ENCODE measurements around the gene GAA. TPM values are rescaled to one million over a fixed set of nuclear protein-coding genes. Genes with fewer than 3 reads are reported as not detected.

The GAA gene
- total and polyA plus RNA-seq, 2 donors (not counting 1 experiment from before 2014, with no cell fraction given) = 32.3 to 39.4 TPM

DNA sequence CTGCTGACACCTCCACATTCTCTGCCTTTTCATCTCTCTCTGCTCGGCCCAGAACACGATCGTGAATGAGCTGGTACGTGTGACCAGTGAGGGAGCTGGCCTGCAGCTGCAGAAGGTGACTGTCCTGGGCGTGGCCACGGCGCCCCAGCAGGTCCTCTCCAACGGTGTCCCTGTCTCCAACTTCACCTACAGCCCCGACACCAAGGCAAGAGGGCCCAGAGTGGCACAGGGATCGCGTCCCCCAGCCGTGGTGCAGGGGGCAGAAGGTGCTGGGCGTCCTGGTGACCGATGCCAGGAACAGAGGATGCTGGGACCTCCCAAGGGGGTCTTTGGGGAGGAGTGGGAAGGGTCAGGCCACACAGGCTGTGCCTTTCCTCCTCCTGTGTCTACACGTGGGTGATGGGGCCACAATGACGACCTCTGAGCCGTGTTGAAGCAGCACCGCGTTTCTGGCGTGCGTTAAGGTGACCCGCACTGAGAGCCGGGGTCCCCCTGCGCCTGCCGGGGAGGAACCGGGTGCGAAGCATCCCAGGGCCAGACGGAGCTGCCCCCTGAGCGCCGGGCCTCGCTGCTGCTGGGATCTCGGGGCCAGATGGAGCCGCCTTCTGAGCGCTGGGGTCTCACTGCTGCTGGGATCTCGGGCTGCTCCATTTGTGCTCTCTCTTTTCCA lies 17.4 kb downstream of the GAA start:
- no peak overlapping the region for H3K9ac ChIP-seq (ENCODE audit: low read length)
- WGBS (ENCODE audit: insufficient coverage) = 95% methylated on average over 32 of the region's 35 CpGs
- Mint-ChIP-seq H3K4me3 (no peak overlapping the region), H3K4me1 (no peaks in the 10 kb centered on the region), H3K27ac (no peak overlapping the region), H3K9me3 (ENCODE audit: insufficient read depth) (no peaks in the 10 kb centered on the region), H3K27me3 (no peaks in the 10 kb centered on the region)
- H3K4me2 ChIP-seq (replicated peaks; ENCODE audit: low read depth, low read length, poor library complexity, severe bottlenecking) = no peak overlapping the region
- H3K36me3 ChIP-seq (replicated peaks in 1 of 2; ENCODE audit: control extremely low read depth in 1 of 2, control insufficient read depth in 1 of 2, extremely low read depth in 1 of 2, insufficient read depth in 2 of 2, low read length in 1 of 2) = no peaks in the 10 kb centered on the region
- POLR2A ChIA-PET = no interaction called here
- TF ChIP-seq EZH2 (IDR thresholded peaks at IDR 0.05; ENCODE audit: borderline replicate concordance, insufficient read depth, low read depth, low read length, poor library complexity, severe bottlenecking) = no peak
- TF ChIP-seq, protein P1, sequence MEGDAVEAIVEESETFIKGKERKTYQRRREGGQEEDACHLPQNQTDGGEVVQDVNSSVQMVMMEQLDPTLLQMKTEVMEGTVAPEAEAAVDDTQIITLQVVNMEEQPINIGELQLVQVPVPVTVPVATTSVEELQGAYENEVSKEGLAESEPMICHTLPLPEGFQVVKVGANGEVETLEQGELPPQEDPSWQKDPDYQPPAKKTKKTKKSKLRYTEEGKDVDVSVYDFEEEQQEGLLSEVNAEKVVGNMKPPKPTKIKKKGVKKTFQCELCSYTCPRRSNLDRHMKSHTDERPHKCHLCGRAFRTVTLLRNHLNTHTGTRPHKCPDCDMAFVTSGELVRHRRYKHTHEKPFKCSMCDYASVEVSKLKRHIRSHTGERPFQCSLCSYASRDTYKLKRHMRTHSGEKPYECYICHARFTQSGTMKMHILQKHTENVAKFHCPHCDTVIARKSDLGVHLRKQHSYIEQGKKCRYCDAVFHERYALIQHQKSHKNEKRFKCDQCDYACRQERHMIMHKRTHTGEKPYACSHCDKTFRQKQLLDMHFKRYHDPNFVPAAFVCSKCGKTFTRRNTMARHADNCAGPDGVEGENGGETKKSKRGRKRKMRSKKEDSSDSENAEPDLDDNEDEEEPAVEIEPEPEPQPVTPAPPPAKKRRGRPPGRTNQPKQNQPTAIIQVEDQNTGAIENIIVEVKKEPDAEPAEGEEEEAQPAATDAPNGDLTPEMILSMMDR (IDR thresholded peaks at IDR 0.05) = no peak
- no peaks in the 10 kb centered on the region for H3K79me2 ChIP-seq (ENCODE audit: control insufficient read depth, insufficient read depth, low read length)
- H3K4me3 ChIP-seq (ENCODE audit: control extremely low read depth in 1 of 5, extremely low read depth in 1 of 5, insufficient read depth in 1 of 5, low read depth in 2 of 5, low read length in 4 of 5) = no peak overlapping the region
- DNase-seq (no peak), ATAC-seq (ENCODE audit: low read depth) (no peak)
- H3K27ac ChIP-seq (ENCODE audit: low read length in 2 of 2) = no peak overlapping the region
- H2AFZ ChIP-seq (ENCODE audit: insufficient read depth, low read depth, low read length, poor library complexity, severe bottlenecking) = no peak overlapping the region
- H3K4me1 ChIP-seq (ENCODE audit: control insufficient read depth in 2 of 2, insufficient read depth in 2 of 2, low read length in 2 of 2) = no peaks in the 10 kb centered on the region
- intact Hi-C loops (cut with micrococcal nuclease) = no loop called here
- no peaks in the 10 kb centered on the region for H4K20me1 ChIP-seq (ENCODE audit: control insufficient read depth, insufficient read depth, low read length, poor library complexity, severe bottlenecking)
- H3K9me3 ChIP-seq (ENCODE audit: control extremely low read depth in 1 of 3, control insufficient read depth in 2 of 3, insufficient read depth in 1 of 3, low read length in 2 of 3) = peaks cover 0 to 4% (median 0%) of the 10 kb centered on the region in 3 donors
- CTCF ChIA-PET = interaction anchor here (1.1 kb wide), 1 partner anchor 17 kb away, joined by 3 read pairs; the partner anchor contains the start of gene GAA
- H3K27me3 ChIP-seq (replicated peaks in 1 of 4; ENCODE audit: control extremely low read depth in 1 of 4, control insufficient read depth in 3 of 4, insufficient read depth in 4 of 4, low read length in 3 of 4) = peaks cover 0 to 1% (median 0%) of the 10 kb centered on the region in 4 experiments

DNA sequence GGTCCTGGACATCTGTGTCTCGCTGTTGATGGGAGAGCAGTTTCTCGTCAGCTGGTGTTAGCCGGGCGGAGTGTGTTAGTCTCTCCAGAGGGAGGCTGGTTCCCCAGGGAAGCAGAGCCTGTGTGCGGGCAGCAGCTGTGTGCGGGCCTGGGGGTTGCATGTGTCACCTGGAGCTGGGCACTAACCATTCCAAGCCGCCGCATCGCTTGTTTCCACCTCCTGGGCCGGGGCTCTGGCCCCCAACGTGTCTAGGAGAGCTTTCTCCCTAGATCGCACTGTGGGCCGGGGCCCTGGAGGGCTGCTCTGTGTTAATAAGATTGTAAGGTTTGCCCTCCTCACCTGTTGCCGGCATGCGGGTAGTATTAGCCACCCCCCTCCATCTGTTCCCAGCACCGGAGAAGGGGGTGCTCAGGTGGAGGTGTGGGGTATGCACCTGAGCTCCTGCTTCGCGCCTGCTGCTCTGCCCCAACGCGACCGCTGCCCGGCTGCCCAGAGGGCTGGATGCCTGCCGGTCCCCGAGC lies 17.9 kb downstream of the GAA start:
- H3K9ac ChIP-seq (ENCODE audit: low read length) = no peak overlapping the region
- Mint-ChIP-seq H3K4me3 (no peak overlapping the region), H3K27me3 (no peaks in the 10 kb centered on the region), H3K27ac (no peak overlapping the region), H3K9me3 (ENCODE audit: insufficient read depth) (no peaks in the 10 kb centered on the region), H3K4me1 (no peaks in the 10 kb centered on the region)
- intact Hi-C loops (cut with micrococcal nuclease) = no loop called here
- H3K4me3 ChIP-seq (ENCODE audit: control extremely low read depth in 1 of 5, extremely low read depth in 1 of 5, insufficient read depth in 1 of 5, low read depth in 2 of 5, low read length in 4 of 5) = no peak overlapping the region
- H3K27me3 ChIP-seq (replicated peaks in 1 of 4; ENCODE audit: control extremely low read depth in 1 of 4, control insufficient read depth in 3 of 4, insufficient read depth in 4 of 4, low read length in 3 of 4) = peaks cover 0 to 5% (median 0%) of the 10 kb centered on the region in 4 experiments
- H3K4me1 ChIP-seq (ENCODE audit: control insufficient read depth in 2 of 2, insufficient read depth in 2 of 2, low read length in 2 of 2) = no peaks in the 10 kb centered on the region
- H4K20me1 ChIP-seq (ENCODE audit: control insufficient read depth, insufficient read depth, low read length, poor library complexity, severe bottlenecking) = no peaks in the 10 kb centered on the region
- ChIA-PET POLR2A (no interaction called here), CTCF (no interaction called here)
- no peak for TF ChIP-seq EZH2 (IDR thresholded peaks at IDR 0.05; ENCODE audit: borderline replicate concordance, insufficient read depth, low read depth, low read length, poor library complexity, severe bottlenecking)
- TF ChIP-seq, protein P1 (IDR thresholded peaks at IDR 0.05) = no peak
- no peak overlapping the region for H2AFZ ChIP-seq (ENCODE audit: insufficient read depth, low read depth, low read length, poor library complexity, severe bottlenecking)
- no peak for ATAC-seq (ENCODE audit: low read depth)
- H3K9me3 ChIP-seq (ENCODE audit: control extremely low read depth in 1 of 3, control insufficient read depth in 2 of 3, insufficient read depth in 1 of 3, low read length in 2 of 3) = peaks cover 0 to 4% (median 0%) of the 10 kb centered on the region in 3 donors
- no peak overlapping the region for H3K27ac ChIP-seq (ENCODE audit: low read length in 2 of 2)
- DNase-seq = no peak
- WGBS (ENCODE audit: insufficient coverage) = 92% methylated on average over 15 of the region's 24 CpGs
- H3K79me2 ChIP-seq (ENCODE audit: control insufficient read depth, insufficient read depth, low read length) = no peaks in the 10 kb centered on the region
- no peaks in the 10 kb centered on the region for H3K36me3 ChIP-seq (replicated peaks in 1 of 2; ENCODE audit: control extremely low read depth in 1 of 2, control insufficient read depth in 1 of 2, extremely low read depth in 1 of 2, insufficient read depth in 2 of 2, low read length in 1 of 2)
- H3K4me2 ChIP-seq (replicated peaks; ENCODE audit: low read depth, low read length, poor library complexity, severe bottlenecking) = no peak overlapping the region

Measured in B cell (primary cell).